Mesenchymal stem cell (in vitro differentiated cells and primary cell): ENCODE results near the gene ERC2.

ENCODE experiments used
- DNase-seq: peaks from one replicate; pipeline ENCODE4 v3.0.0-alpha.2; 2013
- H2AFZ ChIP-seq: one replicate; pipeline ENCODE4 v1.6.1; 2013; ENCODE audit warnings: low read depth, mild to moderate bottlenecking, control low read depth, inconsistent platforms, low read length, moderate library complexity
- H2AK5ac ChIP-seq: 2 replicates; pipeline ENCODE4 v1.6.1; 2013; ENCODE audit warnings: low read length, moderate library complexity, mild to moderate bottlenecking, inconsistent platforms; ENCODE audit not compliant: severe bottlenecking
- H2BK120ac ChIP-seq: one replicate; pipeline ENCODE4 v1.6.1; 2013; ENCODE audit warnings: low read depth, mild to moderate bottlenecking, inconsistent platforms, low read length, moderate library complexity
- H2BK12ac ChIP-seq, 2 experiments: one replicate each; pipeline ENCODE4 v1.6.1; 2013; ENCODE audit warnings: inconsistent platforms in 2 of 2, low read length in 2 of 2, mild to moderate bottlenecking in 2 of 2, moderate library complexity in 2 of 2, control low read depth in 1 of 2
- H2BK15ac ChIP-seq: one replicate; pipeline ENCODE4 v1.6.1; 2013; ENCODE audit warnings: mild to moderate bottlenecking, low read depth, inconsistent platforms; ENCODE audit not compliant: poor library complexity, severe bottlenecking
- H2BK5ac ChIP-seq: 2 replicates; pipeline ENCODE4 v1.6.1; 2013; ENCODE audit warnings: low read depth, mild to moderate bottlenecking, low read length, control low read depth, inconsistent platforms; ENCODE audit not compliant: poor library complexity, severe bottlenecking
- H3K14ac ChIP-seq, 2 experiments: one replicate each; pipeline ENCODE4 v1.6.1; 2013; ENCODE audit warnings: inconsistent platforms in 2 of 2, low read length in 2 of 2, control low read depth in 1 of 2, mild to moderate bottlenecking in 1 of 2, moderate library complexity in 1 of 2
- H3K18ac ChIP-seq, 2 experiments: one replicate each; pipeline ENCODE4 v1.6.1; 2013; ENCODE audit warnings: inconsistent platforms in 2 of 2, low read length in 2 of 2, control low read depth in 1 of 2, low read depth in 1 of 2, mild to moderate bottlenecking in 1 of 2
- H3K23ac ChIP-seq, 2 experiments: one replicate each; pipeline ENCODE4 v1.6.1; 2013; ENCODE audit warnings: inconsistent platforms in 2 of 2, low read length in 2 of 2, mild to moderate bottlenecking in 2 of 2, moderate library complexity in 2 of 2, control low read depth in 1 of 2
- H3K27ac ChIP-seq: 2 replicates; pipeline ENCODE4 v1.5.1; 2013; ENCODE audit warnings: mild to moderate bottlenecking, moderate library complexity, low read length, control low read depth, inconsistent platforms; ENCODE audit not compliant: poor library complexity, severe bottlenecking
- H3K27me3 ChIP-seq, 2 experiments: 2 replicates each; pipeline versions ENCODE4 v1.6.1 to v1.7.0; 2013; ENCODE audit warnings: low read length in 2 of 2, mild to moderate bottlenecking in 2 of 2, moderate library complexity in 2 of 2, control low read depth in 1 of 2, inconsistent platforms in 1 of 2; ENCODE audit not compliant: control insufficient read depth in 1 of 2, insufficient read depth in 1 of 2
- H3K36me3 ChIP-seq, 2 experiments: 2 replicates each; pipeline versions ENCODE4 v1.6.1 to v1.7.0; 2013; ENCODE audit warnings: low read length in 2 of 2, control low read depth in 1 of 2, inconsistent platforms in 1 of 2, low read depth in 1 of 2, mild to moderate bottlenecking in 1 of 2; ENCODE audit not compliant: insufficient read depth in 2 of 2, control insufficient read depth in 1 of 2
- H3K4ac ChIP-seq, 2 experiments: one replicate each; pipeline ENCODE4 v1.6.1; 2013; ENCODE audit warnings: inconsistent platforms in 2 of 2, low read length in 2 of 2, mild to moderate bottlenecking in 2 of 2, moderate library complexity in 2 of 2, control low read depth in 1 of 2, low read depth in 1 of 2
- H3K4me1 ChIP-seq: 2 replicates; pipeline ENCODE4 v1.6.1; 2013; ENCODE audit warnings: low read depth, low read length, control low read depth; ENCODE audit not compliant: control insufficient read depth, insufficient read depth
- H3K4me2 ChIP-seq: 2 replicates; pipeline ENCODE4 v1.6.1; 2013; ENCODE audit warnings: low read length, mild to moderate bottlenecking, inconsistent platforms; ENCODE audit not compliant: poor library complexity, severe bottlenecking
- H3K4me3 ChIP-seq, 2 experiments: 2 replicates each; pipeline versions ENCODE4 v1.5.1 to v1.7.0; 2013; ENCODE audit warnings: low read length in 2 of 2, mild to moderate bottlenecking in 2 of 2, control low read depth in 1 of 2, low read depth in 1 of 2; ENCODE audit not compliant: insufficient read depth in 1 of 2
- H3K79me1 ChIP-seq: replicated peaks from 2 replicates; pipeline ENCODE4 v1.6.1; 2013; ENCODE audit warnings: mild to moderate bottlenecking, control low read depth, low read length, inconsistent platforms; ENCODE audit not compliant: poor library complexity, severe bottlenecking
- H3K9ac ChIP-seq: 2 replicates; pipeline ENCODE4 v1.7.0; 2013; ENCODE audit warnings: mild to moderate bottlenecking, low read length, moderate library complexity
- H3K9me3 ChIP-seq: 2 replicates; pipeline ENCODE4 v1.7.0; 2013; ENCODE audit warnings: mild to moderate bottlenecking, low read length; ENCODE audit not compliant: control insufficient read depth
- H4K8ac ChIP-seq: one replicate; pipeline ENCODE4 v1.6.1; 2013; ENCODE audit warnings: inconsistent platforms, mild to moderate bottlenecking, low read length, moderate library complexity
- H4K91ac ChIP-seq: one replicate; pipeline ENCODE4 v1.6.1; 2013; ENCODE audit warnings: mild to moderate bottlenecking, low read length, inconsistent platforms
- WGBS: methylation state at CpG from one replicate; pipeline ENCODE4 v1.1.7; 2013; ENCODE audit warnings: mixed read lengths; 5-methylcytosine and 5-hydroxymethylcytosine counted together

The ERC2 gene

GRCh38 chr3:55725681-55726500 is 742.4 kb downstream of the ERC2 start:
- H3K4me3 ChIP-seq: no peak overlapping the region
- DNase-seq: peak; percentile 61
- H3K79me1 ChIP-seq: no peaks in the 10 kb centered on the region
- no peak overlapping the region for H4K91ac ChIP-seq
- peak overlapping the region in 1 of 2 experiments; percentile 59 for H2BK12ac ChIP-seq
- no peak overlapping the region for H3K4me2 ChIP-seq
- no peak overlapping the region for H2BK120ac ChIP-seq
- WGBS: 80% methylated on average over 3 of the region's 3 CpGs
- H4K8ac ChIP-seq: no peak overlapping the region
- no peaks in the 10 kb centered on the region for H3K4me1 ChIP-seq
- H3K27me3 ChIP-seq: peaks cover 0 to 32% of the 10 kb centered on the region in 2 experiments
- no peak overlapping the region for H2AFZ ChIP-seq
- H3K9me3 ChIP-seq: no peaks in the 10 kb centered on the region
- H3K36me3 ChIP-seq: no peaks in the 10 kb centered on the region
- H3K14ac ChIP-seq: no peak overlapping the region
- no peak overlapping the region for H3K27ac ChIP-seq
- H2BK15ac ChIP-seq: no peak overlapping the region
- H2AK5ac ChIP-seq: no peak overlapping the region
- H3K18ac ChIP-seq: peak overlapping the region in 1 of 2 experiments; percentile 19
- H3K4ac ChIP-seq: peak overlapping the region in 1 of 2 experiments; percentile 35
- H3K23ac ChIP-seq: no peak overlapping the region
- H3K9ac ChIP-seq: no peak overlapping the region
- no peak overlapping the region for H2BK5ac ChIP-seq

- Histone ChIP-seq H2AK5ac (no peak overlapping the region), H3K23ac (no peak overlapping the region), H3K36me3 (no peaks in the 10 kb centered on the region), H3K4me1 (no peaks in the 10 kb centered on the region), H3K9me3 (no peaks in the 10 kb centered on the region), H3K4me2 (no peak overlapping the region), H4K91ac (no peak overlapping the region), H3K9ac (no peak overlapping the region), H3K14ac (no peak overlapping the region), H2BK12ac (peak overlapping the region; percentile 91 to 94), H2BK5ac (no peak overlapping the region), H3K18ac (peak overlapping the region; percentile 37 to 68), H2AFZ (no peak overlapping the region), H3K4ac (no peak overlapping the region), H4K8ac (no peak overlapping the region), H3K27ac (no peak overlapping the region), H3K4me3 (no peak overlapping the region), H2BK120ac (no peak overlapping the region), H2BK15ac (no peak overlapping the region), H3K27me3 (peaks cover 0 to 36% of the 10 kb centered on the region in 2 experiments), H3K79me1 (no peaks in the 10 kb centered on the region)
- WGBS: 92% methylated on average over 2 of the region's 2 CpGs
- no peak for DNase-seq
Measured at GRCh38 chr3:55724821-55725220, 743.4 kb downstream of the ERC2 start.

GRCh38 chr3:55724407-55724784 is 743.9 kb downstream of the ERC2 start:
- Histone ChIP-seq H4K91ac (no peak overlapping the region), H4K8ac (no peak overlapping the region), H2AFZ (no peak overlapping the region), H2BK15ac (no peak overlapping the region), H3K4me1 (no peaks in the 10 kb centered on the region), H3K79me1 (no peaks in the 10 kb centered on the region), H3K4ac (no peak overlapping the region), H3K4me2 (no peak overlapping the region), H2BK12ac (peak overlapping the region; percentile 94), H2BK5ac (no peak overlapping the region), H3K27me3 (peaks cover 0 to 36% of the 10 kb centered on the region in 2 experiments), H3K23ac (no peak overlapping the region), H3K27ac (no peak overlapping the region), H3K14ac (no peak overlapping the region), H3K9me3 (no peaks in the 10 kb centered on the region), H2AK5ac (no peak overlapping the region), H2BK120ac (no peak overlapping the region), H3K18ac (peak overlapping the region; percentile 68 to 69), H3K36me3 (no peaks in the 10 kb centered on the region), H3K9ac (no peak overlapping the region), H3K4me3 (no peak overlapping the region)
- no peak for DNase-seq

- no peak overlapping the region for H2BK15ac ChIP-seq
- no peak overlapping the region for H3K27ac ChIP-seq
- no peak overlapping the region for H2AK5ac ChIP-seq
- peak overlapping the region; percentile 19 for H4K91ac ChIP-seq
- no peak overlapping the region for H2BK120ac ChIP-seq
- H3K79me1 ChIP-seq: no peaks in the 10 kb centered on the region
- peak overlapping the region; percentile 25 to 69 for H3K18ac ChIP-seq
- peaks cover 0 to 36% of the 10 kb centered on the region in 2 experiments for H3K27me3 ChIP-seq
- no peak overlapping the region for H2BK5ac ChIP-seq
- H3K14ac ChIP-seq: no peak overlapping the region
- no peak overlapping the region for H3K4me2 ChIP-seq
- no peaks in the 10 kb centered on the region for H3K36me3 ChIP-seq
- DNase-seq: no peak
- H3K4me1 ChIP-seq: no peaks in the 10 kb centered on the region
- no peak overlapping the region for H3K9ac ChIP-seq
- H3K9me3 ChIP-seq: no peaks in the 10 kb centered on the region
- H3K23ac ChIP-seq: peak overlapping the region in 1 of 2 experiments; percentile 84
- no peak overlapping the region for H4K8ac ChIP-seq
- peak overlapping the region; percentile 40 to 94 for H2BK12ac ChIP-seq
- no peak overlapping the region for H3K4ac ChIP-seq
- no peak overlapping the region for H3K4me3 ChIP-seq
- H2AFZ ChIP-seq: no peak overlapping the region
- 46% methylated on average over 4 of the region's 5 CpGs for WGBS
Measured at GRCh38 chr3:55723653-55724406, 744.4 kb downstream of the ERC2 start.
